ENCODE data around the gene B3GAT1. TPM values are rescaled to one million over a fixed set of nuclear protein-coding genes. Genes with fewer than 3 reads are reported as not detected.

B3GAT1 gene
- polyA plus RNA-seq, 1 of the 3 experiments (the other 2 are of a cell fraction): 0.15 TPM

DNA sequence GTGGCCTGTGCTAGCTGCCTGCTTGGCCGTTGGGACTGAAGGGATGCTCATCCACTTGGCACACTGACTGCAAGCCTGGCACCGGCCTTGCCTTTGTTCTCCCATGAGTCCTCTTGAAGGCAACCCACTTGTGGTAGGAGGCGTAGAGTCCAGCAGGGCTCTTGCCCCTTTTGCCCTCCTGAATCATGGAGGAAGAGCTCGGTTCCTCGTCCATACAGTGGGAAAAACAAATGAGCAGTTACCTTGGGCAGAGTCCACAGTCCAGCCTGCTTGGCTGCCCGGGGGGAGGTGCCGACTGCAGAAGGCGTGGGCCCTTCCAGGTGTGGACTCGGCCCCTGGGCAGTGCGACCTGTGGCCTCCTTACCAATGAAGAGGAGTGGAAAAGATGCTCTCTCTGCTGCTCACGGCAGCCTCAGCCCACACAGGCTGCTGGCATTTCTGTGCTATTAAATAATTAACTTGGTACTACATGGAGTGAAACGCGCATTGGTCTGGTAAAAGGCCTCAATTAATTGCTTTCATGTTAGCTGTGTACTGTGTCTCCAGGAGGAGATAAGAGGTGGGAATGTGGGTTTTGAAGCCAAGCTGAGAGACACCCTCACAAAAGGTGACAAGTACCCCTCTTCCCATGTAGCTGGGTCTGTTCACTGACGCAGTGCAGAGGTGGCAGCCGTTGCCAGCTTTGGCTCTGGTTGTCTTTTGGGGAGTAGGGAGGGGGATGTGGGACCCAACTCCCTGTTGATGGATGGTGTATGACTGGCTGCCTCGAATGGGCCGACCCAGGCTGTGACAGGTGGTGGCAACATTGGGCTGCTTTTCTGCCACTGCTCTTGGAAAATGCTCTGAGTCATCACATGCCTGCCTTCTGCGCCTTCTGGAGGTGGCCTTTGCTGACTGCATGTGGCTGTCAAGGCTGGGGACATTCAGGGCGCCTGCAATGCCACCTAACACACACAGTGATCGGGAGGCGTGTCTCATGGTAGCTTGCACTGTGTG lies 26.8 kb upstream of the B3GAT1 start:
- H4K20me1 ChIP-seq (ENCODE audit: insufficient read depth): no peaks in the 10 kb centered on the region
- H3K9me2 ChIP-seq: no peaks in the 10 kb centered on the region
- TF ChIP-seq RAD21 (IDR thresholded peaks at IDR 0.05; ENCODE audit: low read length): 0 out of 2 replicates have a peak, but pooled peaks have one; percentile 5
- TF ChIP-seq, protein P1, sequence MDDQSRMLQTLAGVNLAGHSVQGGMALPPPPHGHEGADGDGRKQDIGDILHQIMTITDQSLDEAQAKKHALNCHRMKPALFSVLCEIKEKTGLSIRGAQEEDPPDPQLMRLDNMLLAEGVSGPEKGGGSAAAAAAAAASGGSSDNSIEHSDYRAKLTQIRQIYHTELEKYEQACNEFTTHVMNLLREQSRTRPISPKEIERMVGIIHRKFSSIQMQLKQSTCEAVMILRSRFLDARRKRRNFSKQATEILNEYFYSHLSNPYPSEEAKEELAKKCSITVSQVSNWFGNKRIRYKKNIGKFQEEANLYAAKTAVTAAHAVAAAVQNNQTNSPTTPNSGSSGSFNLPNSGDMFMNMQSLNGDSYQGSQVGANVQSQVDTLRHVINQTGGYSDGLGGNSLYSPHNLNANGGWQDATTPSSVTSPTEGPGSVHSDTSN (IDR thresholded peaks at IDR 0.05): no peak
- H3K27ac ChIP-seq (ENCODE audit: low read depth in 2 of 2, low read length in 1 of 2): no peak overlapping the region
- DNase-seq: no peak
- no peak overlapping the region for H3K9ac ChIP-seq
- no peaks in the 10 kb centered on the region for H3K27me3 ChIP-seq (ENCODE audit: insufficient read depth)
- H3K79me2 ChIP-seq (ENCODE audit: insufficient read depth): no peaks in the 10 kb centered on the region
- H3K4me3 ChIP-seq (ENCODE audit: low read depth in 2 of 2, low read length in 1 of 2): no peak overlapping the region
- CTCF ChIA-PET: interaction anchor here (0.9 kb wide), 1 partner anchor 79 kb away, joined by 3 read pairs; no protein-coding TSS in a partner anchor
- POLR2A ChIA-PET: no interaction called here
- no peak overlapping the region for H2AFZ ChIP-seq (ENCODE audit: low read depth)
- H3K4me2 ChIP-seq: no peak overlapping the region
- no peaks in the 10 kb centered on the region for H3F3A ChIP-seq (replicated peaks; ENCODE audit: insufficient read depth)
- H3K9me3 ChIP-seq: no peaks in the 10 kb centered on the region
- no peaks in the 10 kb centered on the region for H3K36me3 ChIP-seq (replicated peaks in 1 of 2; ENCODE audit: control insufficient read depth in 1 of 2, insufficient read depth in 2 of 2, low read length in 1 of 2)
- 40% methylated on average over 15 of the region's 21 CpGs for WGBS (ENCODE audit: low lambda C conversion rate)
- H3K4me1 ChIP-seq (ENCODE audit: control insufficient read depth in 1 of 2, insufficient read depth in 2 of 2, low read depth in 1 of 2, low read length in 1 of 2): peaks cover 0 to 16% of the 10 kb centered on the region in 2 experiments; a peak in 1 of 4 replicates

DNA sequence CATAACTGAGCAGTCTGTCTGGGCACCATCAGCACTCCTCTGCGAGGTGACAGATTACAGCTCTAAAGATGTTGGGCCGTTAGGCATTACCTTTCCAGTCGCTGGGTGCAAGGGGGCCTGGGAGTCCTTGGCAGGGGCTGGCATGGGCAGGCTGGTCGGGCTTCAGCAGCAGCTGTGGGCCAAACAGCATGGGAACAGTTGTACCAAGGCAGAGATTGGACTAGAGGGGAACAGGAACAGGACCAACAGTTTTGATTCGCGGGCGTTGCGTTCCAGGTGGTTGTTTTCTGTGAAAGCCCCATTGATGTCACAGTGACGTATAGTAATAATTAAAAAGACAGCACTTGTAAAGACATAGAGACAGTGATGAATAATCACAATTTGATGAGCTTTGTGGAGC lies 25.8 kb upstream of the B3GAT1 start:
- no peaks in the 10 kb centered on the region for H3K36me3 ChIP-seq (replicated peaks in 1 of 2; ENCODE audit: control insufficient read depth in 1 of 2, insufficient read depth in 2 of 2, low read length in 1 of 2)
- 56% methylated on average over 9 of the region's 9 CpGs for WGBS (ENCODE audit: low lambda C conversion rate)
- H3K79me2 ChIP-seq (ENCODE audit: insufficient read depth): no peaks in the 10 kb centered on the region
- CTCF ChIA-PET: no interaction called here
- no peaks in the 10 kb centered on the region for H4K20me1 ChIP-seq (ENCODE audit: insufficient read depth)
- no peaks in the 10 kb centered on the region for H3K9me3 ChIP-seq
- H3K9ac ChIP-seq: no peak overlapping the region
- TF ChIP-seq EP300 (IDR thresholded peaks at IDR 0.05; ENCODE audit: borderline replicate concordance in 1 of 2, low read depth in 1 of 2, low read length in 1 of 2): no peak
- no peak for TF ChIP-seq GATA2 (CRISPR knock-in tag; IDR thresholded peaks at IDR 0.05)
- no peak overlapping the region for H3K27ac ChIP-seq (ENCODE audit: low read depth in 2 of 2, low read length in 1 of 2)
- no peak overlapping the region for H2AFZ ChIP-seq (ENCODE audit: low read depth)
- no peak overlapping the region for H3K4me2 ChIP-seq
- POLR2A ChIA-PET: no interaction called here
- no peak overlapping the region for H3K4me3 ChIP-seq (ENCODE audit: low read depth in 2 of 2, low read length in 1 of 2)
- H3K4me1 ChIP-seq (ENCODE audit: control insufficient read depth in 1 of 2, insufficient read depth in 2 of 2, low read depth in 1 of 2, low read length in 1 of 2): peaks cover 0 to 16% of the 10 kb centered on the region in 2 experiments; a peak in 1 of 4 replicates
- H3K27me3 ChIP-seq (ENCODE audit: insufficient read depth): no peaks in the 10 kb centered on the region
- H3K9me2 ChIP-seq: no peaks in the 10 kb centered on the region
- DNase-seq: no peak
- H3F3A ChIP-seq (replicated peaks; ENCODE audit: insufficient read depth): no peaks in the 10 kb centered on the region

DNA sequence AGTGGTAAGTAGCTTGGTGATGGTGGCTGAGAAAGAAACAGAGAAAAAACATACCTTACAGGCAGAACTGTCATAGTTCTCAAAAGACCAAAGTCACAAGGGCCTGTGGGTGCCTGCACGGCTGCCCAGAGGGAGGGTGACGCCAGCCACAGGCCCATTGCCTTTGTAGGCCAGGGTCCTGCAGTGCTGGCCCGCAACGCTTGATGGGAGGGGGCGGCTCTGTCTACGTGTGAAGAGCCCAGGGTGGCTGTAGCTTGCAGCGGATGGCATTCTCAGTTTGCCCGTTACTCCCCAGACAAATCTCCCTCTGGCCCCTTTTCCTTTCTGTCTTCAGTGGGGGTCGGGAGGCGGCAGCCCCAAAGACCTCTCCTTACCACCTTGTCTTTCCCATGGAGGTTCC lies 24.7 kb upstream of the B3GAT1 start:
- Histone ChIP-seq H3F3A (replicated peaks; ENCODE audit: insufficient read depth) (no peaks in the 10 kb centered on the region), H3K4me2 (no peak overlapping the region), H3K9me3 (no peaks in the 10 kb centered on the region), H3K9me2 (no peaks in the 10 kb centered on the region), H3K79me2 (ENCODE audit: insufficient read depth) (no peaks in the 10 kb centered on the region), H2AFZ (ENCODE audit: low read depth) (no peak overlapping the region), H3K4me1 (ENCODE audit: control insufficient read depth in 1 of 2, insufficient read depth in 2 of 2, low read depth in 1 of 2, low read length in 1 of 2) (peaks cover 0 to 16% of the 10 kb centered on the region in 2 experiments; a peak in 1 of 4 replicates), H3K36me3 (replicated peaks in 1 of 2; ENCODE audit: control insufficient read depth in 1 of 2, insufficient read depth in 2 of 2, low read length in 1 of 2) (no peaks in the 10 kb centered on the region), H3K27me3 (ENCODE audit: insufficient read depth) (no peaks in the 10 kb centered on the region), H3K9ac (no peak overlapping the region), H3K27ac (ENCODE audit: low read depth in 2 of 2, low read length in 1 of 2) (no peak overlapping the region), H4K20me1 (ENCODE audit: insufficient read depth) (no peaks in the 10 kb centered on the region), H3K4me3 (ENCODE audit: low read depth in 2 of 2, low read length in 1 of 2) (no peak overlapping the region)
- DNase-seq: no peak
- ChIA-PET POLR2A (no interaction called here), CTCF (no interaction called here)
- 35% methylated on average over 6 of the region's 10 CpGs for WGBS (ENCODE audit: low lambda C conversion rate)
- TF ChIP-seq NFIC (IDR thresholded peaks at IDR 0.05; ENCODE audit: borderline replicate concordance): no peak
- TF ChIP-seq, protein P2, sequence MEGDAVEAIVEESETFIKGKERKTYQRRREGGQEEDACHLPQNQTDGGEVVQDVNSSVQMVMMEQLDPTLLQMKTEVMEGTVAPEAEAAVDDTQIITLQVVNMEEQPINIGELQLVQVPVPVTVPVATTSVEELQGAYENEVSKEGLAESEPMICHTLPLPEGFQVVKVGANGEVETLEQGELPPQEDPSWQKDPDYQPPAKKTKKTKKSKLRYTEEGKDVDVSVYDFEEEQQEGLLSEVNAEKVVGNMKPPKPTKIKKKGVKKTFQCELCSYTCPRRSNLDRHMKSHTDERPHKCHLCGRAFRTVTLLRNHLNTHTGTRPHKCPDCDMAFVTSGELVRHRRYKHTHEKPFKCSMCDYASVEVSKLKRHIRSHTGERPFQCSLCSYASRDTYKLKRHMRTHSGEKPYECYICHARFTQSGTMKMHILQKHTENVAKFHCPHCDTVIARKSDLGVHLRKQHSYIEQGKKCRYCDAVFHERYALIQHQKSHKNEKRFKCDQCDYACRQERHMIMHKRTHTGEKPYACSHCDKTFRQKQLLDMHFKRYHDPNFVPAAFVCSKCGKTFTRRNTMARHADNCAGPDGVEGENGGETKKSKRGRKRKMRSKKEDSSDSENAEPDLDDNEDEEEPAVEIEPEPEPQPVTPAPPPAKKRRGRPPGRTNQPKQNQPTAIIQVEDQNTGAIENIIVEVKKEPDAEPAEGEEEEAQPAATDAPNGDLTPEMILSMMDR (IDR thresholded peaks at IDR 0.05): no peak
- no peak for TF ChIP-seq REST (IDR thresholded peaks at IDR 0.05; ENCODE audit: low read depth, low read length)
- no peak for TF ChIP-seq TEAD4 (IDR thresholded peaks at IDR 0.05; ENCODE audit: borderline replicate concordance, insufficient read depth)
- TF ChIP-seq USF2 (IDR thresholded peaks at IDR 0.05; ENCODE audit: borderline replicate concordance, low read depth, low read length): no peak
- TF ChIP-seq FOSL2 (IDR thresholded peaks at IDR 0.05; ENCODE audit: borderline replicate concordance, low read depth): no peak
- TF ChIP-seq SMC3 (IDR thresholded peaks at IDR 0.05; ENCODE audit: low read depth, low read length): no peak
- TF ChIP-seq RXRA (IDR thresholded peaks at IDR 0.05; ENCODE audit: borderline replicate concordance, low read depth): no peak

All from SK-N-SH (cell line).